SK-N-MC (cell line): ENCODE data around the gene IL20.

Experiments
- EZH2 ChIP-seq: fragments of 200-600 bp; sonication (generic); IDR thresholded peaks from one replicate; pipeline ENCODE4 v1.6.1; 2017; ENCODE audit warnings: antibody characterized with exemption
- POLR2AphosphoS5 ChIP-seq: IDR thresholded peaks from 2 replicates; pipeline ENCODE4 v1.6.1; 2012; ENCODE audit warnings: mild to moderate bottlenecking, low read depth, low read length, borderline replicate concordance

DNA sequence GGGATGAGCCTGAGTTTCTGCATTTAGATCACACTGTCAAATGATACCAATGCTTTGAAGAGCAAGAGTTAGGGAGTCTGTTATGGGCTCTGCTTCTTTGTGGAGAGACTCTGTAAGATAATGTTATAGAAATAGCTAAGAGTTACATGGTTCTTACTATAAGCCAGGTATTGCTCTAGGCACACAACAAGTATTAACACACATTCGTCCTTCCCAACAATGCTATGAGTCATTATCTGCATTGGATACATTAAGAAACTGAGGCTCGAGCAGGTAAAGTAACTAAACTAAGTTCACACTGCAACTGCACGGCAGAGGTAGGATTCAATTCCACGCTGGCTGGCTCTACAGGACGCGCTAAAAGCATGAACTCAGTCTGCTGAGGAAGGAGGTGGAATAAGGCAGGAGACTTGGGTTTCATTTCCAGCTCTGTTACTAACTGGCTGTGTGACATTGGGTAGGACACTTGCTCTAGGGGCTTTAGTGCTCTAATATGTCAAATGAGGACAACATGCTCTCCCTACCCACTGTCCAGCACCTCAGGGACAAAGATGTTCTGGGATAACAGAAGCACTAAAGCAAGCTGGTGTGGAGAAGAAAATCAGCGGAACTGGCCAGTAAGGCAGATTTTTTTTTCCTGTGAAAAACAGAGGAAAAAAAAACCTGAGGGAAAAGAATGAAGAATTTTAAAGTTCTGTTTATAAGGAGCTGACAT lies 23.7 kb upstream of the IL20 start:
- TF ChIP-seq POLR2AphosphoS5 (no peak), EZH2 (no peak)
